ENCODE results near the gene F13B. TPM values are rescaled to one million over a fixed set of nuclear protein-coding genes. Genes with fewer than 3 reads are reported as not detected.

The F13B gene
- total RNA-seq, 2 donors from 2014 or later, result not detected

DNA sequence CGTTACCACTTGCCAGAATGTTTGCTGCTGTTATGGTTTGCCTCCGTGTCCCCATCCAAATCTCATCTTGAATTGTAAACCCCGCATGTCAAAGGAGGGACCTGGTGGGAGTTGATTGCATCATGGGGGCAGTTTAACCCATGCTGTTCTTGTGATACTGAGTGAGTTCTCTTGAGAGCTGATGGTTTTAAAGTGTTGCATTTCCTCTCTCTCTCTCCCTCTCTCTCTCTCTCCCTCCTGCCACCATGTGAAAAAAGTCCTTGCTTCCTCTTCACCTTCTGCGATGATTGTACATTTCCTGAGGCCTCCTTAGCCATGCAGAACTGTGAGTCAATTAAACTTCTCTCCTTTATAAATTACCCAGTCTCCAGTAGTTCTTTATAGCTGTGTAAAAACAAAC is 45.3 kb downstream of the F13B start:
- Histone ChIP-seq H3K36me3 (no peaks in the 10 kb centered on the region), H3K9me3 (no peaks in the 10 kb centered on the region), H3K27ac (no peak overlapping the region), H3K4me1 (no peaks in the 10 kb centered on the region), H3K4me3 (no peak overlapping the region), H3K27me3 (no peaks in the 10 kb centered on the region)
- TF ChIP-seq, protein P1, sequence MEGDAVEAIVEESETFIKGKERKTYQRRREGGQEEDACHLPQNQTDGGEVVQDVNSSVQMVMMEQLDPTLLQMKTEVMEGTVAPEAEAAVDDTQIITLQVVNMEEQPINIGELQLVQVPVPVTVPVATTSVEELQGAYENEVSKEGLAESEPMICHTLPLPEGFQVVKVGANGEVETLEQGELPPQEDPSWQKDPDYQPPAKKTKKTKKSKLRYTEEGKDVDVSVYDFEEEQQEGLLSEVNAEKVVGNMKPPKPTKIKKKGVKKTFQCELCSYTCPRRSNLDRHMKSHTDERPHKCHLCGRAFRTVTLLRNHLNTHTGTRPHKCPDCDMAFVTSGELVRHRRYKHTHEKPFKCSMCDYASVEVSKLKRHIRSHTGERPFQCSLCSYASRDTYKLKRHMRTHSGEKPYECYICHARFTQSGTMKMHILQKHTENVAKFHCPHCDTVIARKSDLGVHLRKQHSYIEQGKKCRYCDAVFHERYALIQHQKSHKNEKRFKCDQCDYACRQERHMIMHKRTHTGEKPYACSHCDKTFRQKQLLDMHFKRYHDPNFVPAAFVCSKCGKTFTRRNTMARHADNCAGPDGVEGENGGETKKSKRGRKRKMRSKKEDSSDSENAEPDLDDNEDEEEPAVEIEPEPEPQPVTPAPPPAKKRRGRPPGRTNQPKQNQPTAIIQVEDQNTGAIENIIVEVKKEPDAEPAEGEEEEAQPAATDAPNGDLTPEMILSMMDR (IDR thresholded peaks at IDR 0.05), result no peak
- DNase-seq (ENCODE audit: low spot score), result no peak

DNA sequence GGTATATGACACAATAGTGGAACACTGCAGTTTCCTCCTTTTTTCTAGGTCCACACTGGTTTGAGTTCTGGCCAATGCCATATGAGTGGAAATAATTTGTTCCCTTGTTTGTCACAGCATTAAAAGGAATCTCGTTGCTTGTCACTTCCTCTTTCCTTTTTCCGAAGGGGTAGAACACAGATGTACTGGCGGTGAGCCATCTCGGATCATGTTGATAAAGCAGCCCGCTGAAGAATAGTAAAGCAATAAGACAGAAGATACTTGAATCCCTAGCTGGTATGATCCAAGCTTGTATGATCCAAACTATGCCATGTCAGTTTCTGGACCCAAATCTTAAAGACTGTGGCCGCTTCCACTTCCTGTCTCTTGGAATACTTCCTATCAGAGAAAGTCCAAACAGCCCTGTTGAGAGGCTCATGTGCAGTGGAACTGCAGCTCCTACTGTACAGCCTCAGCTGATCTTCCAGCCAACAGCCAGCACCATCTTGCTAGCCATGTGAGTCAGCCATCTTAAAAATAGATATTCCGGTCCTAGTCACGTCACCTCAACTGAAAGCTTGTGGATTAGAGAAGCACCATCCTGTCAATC is 49.4 kb downstream of the F13B start:
- no peak for DNase-seq (ENCODE audit: low spot score)
- Histone ChIP-seq H3K4me3 (no peak overlapping the region), H3K4me1 (no peaks in the 10 kb centered on the region), H3K36me3 (no peaks in the 10 kb centered on the region), H3K27me3 (no peaks in the 10 kb centered on the region), H3K9me3 (peaks cover 0 to under 1% of the 10 kb centered on the region in 2 donors), H3K27ac (no peak overlapping the region)
- TF ChIP-seq, protein P1 (IDR thresholded peaks at IDR 0.05), result no peak

DNA sequence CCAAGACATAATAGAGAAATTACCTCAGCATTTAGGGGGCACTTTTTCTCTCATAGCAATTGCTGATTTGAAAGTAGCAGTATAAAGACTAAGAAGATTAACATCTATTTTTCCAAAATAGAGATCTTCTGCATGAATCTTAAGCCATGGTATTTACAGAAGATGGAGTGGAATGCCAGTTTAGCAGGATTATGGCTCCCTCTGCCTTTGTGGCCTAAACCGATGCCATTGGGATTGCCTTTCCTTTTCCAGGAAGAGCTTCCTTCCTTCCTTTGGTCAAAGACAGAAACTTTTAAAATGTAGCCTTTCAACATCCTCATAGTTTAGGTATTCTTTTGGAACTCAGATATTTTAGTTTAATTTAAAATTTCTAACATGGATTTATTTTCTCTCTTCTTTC is 50.3 kb downstream of the F13B start:
- Histone ChIP-seq H3K9me3 (peaks cover 0 to 8% of the 10 kb centered on the region in 2 donors), H3K27me3 (no peaks in the 10 kb centered on the region), H3K27ac (no peak overlapping the region), H3K4me3 (no peak overlapping the region), H3K4me1 (no peaks in the 10 kb centered on the region), H3K36me3 (no peaks in the 10 kb centered on the region)
- TF ChIP-seq, protein P1 (IDR thresholded peaks at IDR 0.05), result no peak
- DNase-seq (ENCODE audit: low spot score), result no peak

DNA sequence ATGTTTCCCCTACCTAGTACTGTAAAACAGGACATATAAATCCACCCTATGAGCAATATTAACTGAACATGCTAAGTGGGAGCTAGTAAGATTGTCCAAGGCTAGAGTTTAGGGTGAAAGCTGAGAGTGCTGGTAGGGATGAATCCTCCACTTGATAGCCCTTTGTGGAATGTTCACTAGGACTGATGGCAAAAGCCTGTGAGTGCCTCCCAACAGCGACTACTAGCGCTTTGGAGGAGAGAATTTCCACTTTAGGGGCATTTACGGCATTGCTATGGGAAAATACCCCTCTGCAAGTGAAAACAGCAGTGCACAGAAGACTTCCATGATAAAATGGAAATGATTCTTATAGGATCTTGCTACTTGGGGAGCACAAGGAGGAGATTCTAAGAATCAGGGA is 53.8 kb downstream of the F13B start:
- H3K4me1 ChIP-seq, result no peaks in the 10 kb centered on the region
- H3K27me3 ChIP-seq, result no peaks in the 10 kb centered on the region
- H3K36me3 ChIP-seq, result no peaks in the 10 kb centered on the region
- peaks cover 0 to 14% of the 10 kb centered on the region in 2 donors for H3K9me3 ChIP-seq
- no peak overlapping the region for H3K4me3 ChIP-seq
- TF ChIP-seq, protein P1 (IDR thresholded peaks at IDR 0.05), result no peak
- H3K27ac ChIP-seq, result no peak overlapping the region
- no peak for DNase-seq (ENCODE audit: low spot score)

DNA sequence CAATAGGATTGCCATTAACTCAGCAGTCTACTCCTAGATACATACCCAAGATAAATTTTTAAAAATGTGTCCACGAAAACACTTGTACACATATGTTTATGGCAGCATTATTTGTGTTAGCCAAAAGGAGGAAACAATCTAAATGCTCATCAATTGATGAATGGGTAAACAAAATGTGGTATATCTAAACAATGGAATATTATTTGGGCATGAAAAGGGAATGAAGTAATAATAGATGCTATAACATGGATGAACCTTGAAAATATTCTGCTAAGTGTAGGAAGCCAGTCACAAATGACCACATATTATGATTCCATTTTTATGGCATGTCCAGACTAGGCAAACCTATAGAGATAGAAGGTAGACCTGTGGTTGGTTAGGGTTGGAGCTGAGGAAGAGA is 55.4 kb downstream of the F13B start:
- Histone ChIP-seq H3K4me3 (no peak overlapping the region), H3K27me3 (no peaks in the 10 kb centered on the region), H3K27ac (no peak overlapping the region), H3K36me3 (no peaks in the 10 kb centered on the region), H3K9me3 (peaks cover 0 to 14% of the 10 kb centered on the region in 2 donors), H3K4me1 (no peaks in the 10 kb centered on the region)
- TF ChIP-seq, protein P1 (IDR thresholded peaks at IDR 0.05), result no peak
- no peak for DNase-seq (ENCODE audit: low spot score)

DNA sequence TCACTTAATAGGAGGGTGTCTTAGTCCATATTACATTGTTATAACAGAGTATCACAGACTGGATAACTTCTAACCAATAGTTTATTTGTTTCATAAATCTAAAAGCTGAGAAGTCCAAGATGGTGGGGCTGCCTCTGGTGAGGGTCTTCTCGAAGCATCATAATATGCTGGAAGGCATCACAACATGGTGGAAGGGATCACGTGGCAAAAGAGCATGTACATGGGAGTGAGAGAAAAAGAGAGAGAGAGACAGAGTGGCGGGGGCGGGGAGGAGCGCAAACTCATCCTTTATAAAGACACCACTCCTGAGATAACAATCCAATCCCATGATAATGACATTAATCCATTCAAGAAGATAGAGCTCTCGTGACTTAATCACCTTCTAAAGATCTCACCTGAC is 58.2 kb downstream of the F13B start:
- Histone ChIP-seq H3K4me1 (no peaks in the 10 kb centered on the region), H3K36me3 (no peaks in the 10 kb centered on the region), H3K27me3 (no peaks in the 10 kb centered on the region), H3K4me3 (no peak overlapping the region), H3K9me3 (peaks cover 0 to 14% of the 10 kb centered on the region in 2 donors), H3K27ac (no peak overlapping the region)
- DNase-seq (ENCODE audit: low spot score), result no peak
- TF ChIP-seq, protein P1 (IDR thresholded peaks at IDR 0.05), result no peak
